Right cardiac atrium (tissue), 5 donors: ENCODE data around the gene PCED1A. TPM values are rescaled to one million over a fixed set of nuclear protein-coding genes. Genes with fewer than 3 reads are reported as not detected.
"Not testable (repeated sequence)": the region's sequence is repeated elsewhere in the genome, so short reads cannot be mapped to it uniquely, and the experiment has no call there.

Experiments used
- ATAC-seq, 2 donors: fragments of 200-7000 bp; cut with Tn5 transposase; one replicate each; pipeline versions ENCODE4 v1.8.0 to v1.9.1; 2020; ENCODE audit warnings: moderate library complexity in 2 of 2, mild to moderate bottlenecking in 1 of 2
- DNase-seq, 3 donors: peaks; one replicate each; pipeline ENCODE4 v3.0.0-alpha.2; 2020
- H3K27ac ChIP-seq: one replicate; pipeline ENCODE4 v1.5.1; 2013; ENCODE audit warnings: mild to moderate bottlenecking, low read length, control low read depth, moderate library complexity
- H3K27me3 ChIP-seq: one replicate; pipeline ENCODE4 v1.6.1; 2013; ENCODE audit not compliant: control insufficient read depth, insufficient read depth
- H3K4me1 ChIP-seq: one replicate; pipeline ENCODE4 v1.6.1; 2013; ENCODE audit warnings: low read length; ENCODE audit not compliant: control insufficient read depth, insufficient read depth
- H3K4me3 ChIP-seq: one replicate; pipeline ENCODE4 v1.5.1; 2013; ENCODE audit warnings: low read length, control low read depth
- H3K9me3 ChIP-seq: one replicate; pipeline ENCODE4 v1.6.1; 2013; ENCODE audit warnings: low read length; ENCODE audit not compliant: control insufficient read depth
- WGBS: extraction: QIAGEN DNeasy Blood & Tissue Kit; methylation state at CpG from one replicate; pipeline ENCODE4 v1.1.7; 2013; 5-methylcytosine and 5-hydroxymethylcytosine counted together
- intact Hi-C, 4 donors: fragments of 100-400 bp; cut with DNase I; formaldehyde crosslinking; loops; one replicate each; pipeline versions ENCODE4 v1.11.0 to v1.14.0; 2022 to 2023
- polyA plus RNA-seq: library from polyadenylated mRNA; stranded (reverse); fragments of 200-250 nt; gene quantifications from one replicate; pipeline ENCODE4 v1.2.3, GENCODE V29; 2013
- total RNA-seq, 4 donors: library from RNA; stranded (reverse); fragmentation: NEBNext Ultra II Directional; extraction: Animal tissue kit (Norgen Biotek cat#: 25700); gene quantifications; one replicate each; pipeline ENCODE4 v1.2.1, GENCODE V29; 2021
- donor health status: healthy with polysubstance abuse.
- donor health status: DM: no; HTN: yes; CAD: no.
- donor health status: DM: no; HTN: no; CAD: no.
- donor health status: DM: no; HTN: yes; CAD: no; lungs with severe emphysema.
- donor health status: DM: yes; HTN: yes; CAD: no.

PCED1A gene
- total and polyA plus RNA-seq, 5 donors, result 13.7 to 17.9 (median 17.1) TPM

DNA sequence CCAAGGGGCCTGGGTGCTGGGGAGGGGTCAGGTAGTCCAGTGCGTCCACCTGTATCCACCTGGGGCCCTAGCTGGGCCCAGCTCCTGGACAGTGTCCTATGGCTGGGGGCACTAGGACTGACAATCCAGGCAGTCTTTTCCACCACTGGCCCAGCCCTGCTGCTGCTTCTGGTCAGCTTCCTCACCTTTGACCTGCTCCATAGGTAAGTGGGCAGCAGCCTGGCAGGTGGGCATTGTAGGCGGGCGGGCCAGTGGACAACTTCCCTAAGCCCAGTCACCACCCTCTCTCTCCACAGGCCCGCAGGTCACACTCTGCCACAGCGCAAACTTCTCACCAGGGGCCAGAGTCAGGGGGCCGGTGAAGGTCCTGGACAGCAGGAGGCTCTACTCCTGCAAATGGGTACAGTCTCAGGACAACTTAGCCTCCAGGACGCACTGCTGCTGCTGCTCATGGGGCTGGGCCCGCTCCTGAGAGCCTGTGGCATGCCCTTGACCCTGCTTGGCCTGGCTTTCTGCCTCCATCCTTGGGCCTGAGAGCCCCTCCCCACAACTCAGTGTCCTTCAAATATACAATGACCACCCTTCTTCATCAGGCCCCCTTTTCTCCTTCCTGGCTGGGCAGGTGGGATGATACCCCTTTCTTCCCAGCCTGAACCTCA is 25.1 kb downstream of the PCED1A start:
- 91% methylated on average over 8 of the region's 8 CpGs for WGBS
- H3K4me1 ChIP-seq, result no peaks in the 10 kb centered on the region
- DNase-seq (no peak), ATAC-seq (peak in 1 of 2 donors; percentile 8)
- no peak overlapping the region for H3K27ac ChIP-seq
- intact Hi-C loops, result no loop called here
- no peaks in the 10 kb centered on the region for H3K27me3 ChIP-seq
- H3K4me3 ChIP-seq, result no peak overlapping the region
- H3K9me3 ChIP-seq, result no peaks in the 10 kb centered on the region

DNA sequence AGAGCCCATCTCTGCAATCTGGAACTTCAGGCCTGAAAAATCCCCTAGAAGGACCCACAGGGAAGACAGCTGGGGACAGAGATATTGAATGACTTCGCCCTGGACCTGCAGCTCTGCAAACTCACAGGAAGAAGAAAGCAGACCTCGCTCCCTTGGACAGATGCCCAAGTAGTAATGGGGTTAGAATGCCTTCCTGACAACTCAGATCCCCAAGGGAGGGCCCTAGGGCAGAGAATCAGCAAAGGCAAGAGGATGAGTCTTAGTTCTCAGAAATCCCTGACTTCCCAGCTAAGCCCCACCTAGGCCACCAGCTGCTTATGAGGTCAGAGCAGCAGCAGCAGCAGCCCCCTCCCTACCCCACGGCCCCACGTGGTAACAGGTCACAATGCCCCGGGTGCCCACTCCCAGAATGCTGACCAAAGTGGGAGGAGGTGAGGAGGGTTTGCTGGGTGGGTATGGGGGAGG is 25.8 kb downstream of the PCED1A start, which contains the start of gene C20orf141:
Gene C20orf141 (plus strand): TSS at position 401 of the 465 bp plus-strand sequence. CDS start 198 bp downstream, outside the sequence.
- Histone ChIP-seq H3K4me3 (no peak within 1 kb of the TSS), H3K27me3 (no peaks in the 10 kb centered on the region), H3K4me1 (no peaks in the 10 kb centered on the region), H3K9me3 (no peaks in the 10 kb centered on the region), H3K27ac (no peak within 1 kb of the TSS)
- WGBS, result 25% methylated on average over 5 of the region's 5 CpGs
- DNase-seq, result no peak
- peak; percentile 11 to 49 for ATAC-seq
- intact Hi-C loops, result no loop called here

DNA sequence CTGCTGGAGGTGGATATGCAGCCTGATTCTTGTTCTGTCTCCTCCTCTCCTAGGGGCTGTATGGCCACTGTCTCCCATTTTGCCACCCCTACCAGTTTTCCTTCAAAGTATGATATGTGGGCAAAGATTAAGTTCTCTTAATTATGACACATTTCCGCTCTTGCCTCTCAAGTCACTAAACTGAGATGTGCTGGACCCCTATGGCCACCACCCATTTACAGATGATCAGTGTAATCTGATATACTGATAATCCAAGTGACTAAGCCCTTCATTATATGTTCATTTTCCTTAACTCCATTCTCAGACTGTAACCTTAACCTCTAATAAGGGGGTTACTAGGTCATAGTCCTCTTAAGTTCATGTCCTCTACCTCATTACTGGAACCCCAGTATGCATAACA is 26.4 kb downstream of the PCED1A start:
- H3K27me3 ChIP-seq, result no peaks in the 10 kb centered on the region

DNA sequence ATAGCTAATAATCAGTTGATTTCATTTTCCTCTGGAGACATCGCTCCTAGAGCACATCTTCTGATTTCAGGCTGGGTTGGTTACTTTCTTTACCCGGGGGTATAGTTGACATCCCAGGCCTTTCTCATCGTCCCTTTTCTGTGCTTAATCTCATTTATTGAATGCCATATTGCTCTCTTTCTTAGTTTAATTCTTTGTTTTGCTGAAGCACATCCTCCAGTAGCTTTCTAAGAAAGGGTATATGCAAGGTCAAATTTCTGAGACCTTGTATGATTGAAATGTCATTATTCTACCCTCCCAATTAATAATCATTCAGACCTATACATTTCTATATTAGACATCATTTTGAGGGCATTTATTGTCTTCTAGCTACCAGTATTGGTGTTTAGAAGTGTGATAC is 28.3 kb downstream of the PCED1A start:
- peaks cover 2% of the 10 kb centered on the region for H3K27me3 ChIP-seq
- no peaks in the 10 kb centered on the region for H3K9me3 ChIP-seq
- intact Hi-C loops, result no loop called here
- H3K27ac ChIP-seq, result no peak overlapping the region
- H3K4me1 ChIP-seq, result no peaks in the 10 kb centered on the region
- ATAC-seq, result no peak
- 73% methylated on average over 3 of the region's 3 CpGs for WGBS
- DNase-seq, result no peak
- H3K4me3 ChIP-seq, result no peak overlapping the region

More for the DNA sequence above, 26.4 kb downstream of the PCED1A start:
- H3K9me3 ChIP-seq, result no peaks in the 10 kb centered on the region
- no peak overlapping the region for H3K4me3 ChIP-seq
- no peaks in the 10 kb centered on the region for H3K4me1 ChIP-seq
- H3K27ac ChIP-seq, result no peak overlapping the region
- intact Hi-C loops, result no loop called here
- ATAC-seq, result no peak
- 98% methylated on average over 1 of the region's 1 CpG for WGBS
- DNase-seq, result no peak

DNA sequence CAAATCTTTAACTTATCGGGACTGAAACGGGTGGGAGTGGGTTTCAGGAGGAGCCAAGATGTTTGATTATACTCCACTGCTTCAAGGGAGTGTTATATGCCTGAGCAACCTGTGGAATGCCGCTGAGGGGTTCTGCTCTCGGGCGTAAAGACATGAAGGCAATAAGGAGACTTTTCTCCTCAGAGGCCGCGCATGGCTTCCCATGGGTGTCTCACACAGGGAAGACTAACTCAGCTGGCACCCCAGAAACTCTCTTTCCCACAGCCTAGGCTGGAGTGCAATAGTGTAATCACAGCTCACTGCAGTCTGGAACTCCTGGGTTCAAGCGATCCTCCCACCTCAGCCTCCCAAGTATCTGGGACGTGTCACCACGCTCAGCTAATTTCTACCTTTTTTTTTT is 30.8 kb downstream of the PCED1A start:
- no peak overlapping the region for H3K27ac ChIP-seq
- H3K4me3 ChIP-seq, result no peak overlapping the region
- no peak for DNase-seq
- no peaks in the 10 kb centered on the region for H3K4me1 ChIP-seq
- WGBS, result 88% methylated on average over 10 of the region's 10 CpGs
- H3K9me3 ChIP-seq, result no peaks in the 10 kb centered on the region
- ATAC-seq, result no peak
- peaks cover 2% of the 10 kb centered on the region for H3K27me3 ChIP-seq
- intact Hi-C loops, result no loop called here

DNA sequence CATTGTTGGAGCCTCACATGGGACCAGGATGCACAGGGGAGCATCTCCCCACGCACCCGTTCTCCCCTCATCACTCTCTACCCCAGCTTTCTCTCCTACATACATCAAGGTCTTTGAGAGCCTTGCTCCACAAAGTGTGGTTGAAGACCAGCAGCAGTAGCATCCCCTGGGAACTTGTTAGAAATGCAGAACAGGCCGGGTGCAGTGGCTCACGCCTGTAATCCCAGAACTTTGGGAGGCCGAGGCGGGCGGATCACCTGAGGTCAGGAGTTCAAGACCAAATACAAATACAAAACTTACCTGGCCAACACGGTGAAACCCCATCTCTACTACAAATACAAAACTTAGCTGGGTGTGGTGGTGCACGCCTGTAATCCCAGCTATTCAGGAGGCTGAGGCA is 32.5 kb downstream of the PCED1A start:
- intact Hi-C loops, ATAC-seq: not testable (repeated sequence)
- 79% methylated on average over 9 of the region's 9 CpGs for WGBS

DNA sequence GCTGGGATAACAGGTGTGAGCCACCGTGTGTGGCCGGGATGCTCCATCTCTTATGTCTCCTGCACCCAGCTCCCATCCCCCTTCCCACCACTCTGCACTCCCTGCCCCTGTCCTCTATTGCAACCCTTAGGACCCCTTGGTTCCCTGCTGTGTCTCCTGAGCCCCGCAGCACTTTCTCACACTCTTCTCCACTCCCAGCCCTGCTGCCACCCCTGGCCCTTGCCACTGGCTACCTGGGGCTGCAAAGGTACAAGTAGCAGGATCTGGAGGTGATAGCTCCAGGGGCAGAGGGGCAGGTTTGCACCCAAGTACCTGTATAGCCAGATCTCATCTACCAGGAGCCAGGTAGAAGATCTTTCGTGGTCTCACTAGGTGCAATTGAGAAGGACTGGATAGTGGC is 33.4 kb downstream of the PCED1A start:
- 78% methylated on average over 4 of the region's 4 CpGs for WGBS
- no peak for DNase-seq
- intact Hi-C loops, result no loop called here
- Histone ChIP-seq H3K27me3 (peaks cover 2% of the 10 kb centered on the region), H3K27ac (no peak overlapping the region), H3K4me1 (no peaks in the 10 kb centered on the region), H3K4me3 (no peak overlapping the region), H3K9me3 (no peaks in the 10 kb centered on the region)
- ATAC-seq, result no peak

More for the DNA sequence above, 32.5 kb downstream of the PCED1A start:
- H3K4me3 ChIP-seq, H3K27me3 ChIP-seq, H3K27ac ChIP-seq, H3K9me3 ChIP-seq, DNase-seq, H3K4me1 ChIP-seq: not testable (repeated sequence)

DNA sequence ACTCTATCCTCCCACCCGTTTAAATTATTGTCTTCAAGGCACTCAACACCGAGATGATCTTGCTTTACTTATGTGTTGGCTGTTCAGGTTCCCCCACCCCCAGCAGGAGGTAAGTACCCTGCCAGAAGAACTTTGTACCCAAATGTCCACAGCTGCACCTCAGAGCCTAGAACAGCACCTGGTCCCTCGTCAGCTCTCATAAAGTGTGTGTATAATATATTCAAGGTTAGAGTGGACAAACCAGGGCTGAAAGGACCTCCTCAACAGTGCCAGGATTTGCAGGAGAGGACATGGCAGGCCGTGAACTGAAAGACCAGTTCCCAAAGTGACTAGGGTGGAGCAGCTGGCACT is 34.1 kb downstream of the PCED1A start:
- no peaks in the 10 kb centered on the region for H3K9me3 ChIP-seq
- no peak for ATAC-seq
- no peak overlapping the region for H3K27ac ChIP-seq
- H3K27me3 ChIP-seq, result peaks cover 2% of the 10 kb centered on the region
- no peak for DNase-seq
- no peak overlapping the region for H3K4me3 ChIP-seq
- H3K4me1 ChIP-seq, result no peaks in the 10 kb centered on the region
- WGBS, result 44% methylated on average over 4 of the region's 4 CpGs
- intact Hi-C loops, result no loop called here

DNA sequence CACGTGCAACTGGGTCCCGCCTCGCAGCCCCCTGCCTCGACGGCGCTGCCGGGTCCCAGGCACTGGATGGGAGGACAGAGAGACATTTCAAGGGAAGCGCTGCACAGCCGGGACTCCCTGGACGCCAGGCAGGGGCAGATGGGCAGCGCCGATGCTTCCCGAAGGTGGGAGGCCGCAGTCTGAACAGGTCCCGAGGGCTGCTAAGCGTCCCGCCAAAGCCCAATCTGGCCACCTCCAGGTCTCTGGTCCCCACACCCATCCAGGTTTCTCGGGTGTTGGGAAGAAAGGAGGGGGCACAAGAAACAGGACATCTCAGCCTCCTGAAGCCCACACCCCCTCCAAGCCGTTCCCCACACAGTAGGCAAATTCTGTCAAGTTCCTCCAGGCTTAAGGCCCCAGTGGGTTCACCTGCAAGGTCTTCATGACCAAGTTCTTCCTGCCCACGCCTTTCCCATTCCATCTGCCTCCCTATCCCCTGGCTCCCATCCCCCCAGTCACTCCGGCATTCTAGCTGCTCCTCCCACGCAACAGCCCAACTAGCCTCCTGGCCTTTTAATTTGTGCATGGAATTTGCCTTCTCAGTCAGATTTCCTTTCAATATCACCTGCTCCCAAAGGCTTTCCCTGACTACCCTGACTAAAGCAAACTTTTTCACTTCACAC is 34.6 kb downstream of the PCED1A start:
- no peaks in the 10 kb centered on the region for H3K4me1 ChIP-seq
- DNase-seq, result no peak
- WGBS, result 26% methylated on average over 22 of the region's 22 CpGs
- ATAC-seq, result no peak
- intact Hi-C loops, result no loop called here
- H3K9me3 ChIP-seq, result no peaks in the 10 kb centered on the region
- H3K27ac ChIP-seq, result no peak overlapping the region
- peaks cover 2% of the 10 kb centered on the region for H3K27me3 ChIP-seq
- H3K4me3 ChIP-seq, result no peak overlapping the region

DNA sequence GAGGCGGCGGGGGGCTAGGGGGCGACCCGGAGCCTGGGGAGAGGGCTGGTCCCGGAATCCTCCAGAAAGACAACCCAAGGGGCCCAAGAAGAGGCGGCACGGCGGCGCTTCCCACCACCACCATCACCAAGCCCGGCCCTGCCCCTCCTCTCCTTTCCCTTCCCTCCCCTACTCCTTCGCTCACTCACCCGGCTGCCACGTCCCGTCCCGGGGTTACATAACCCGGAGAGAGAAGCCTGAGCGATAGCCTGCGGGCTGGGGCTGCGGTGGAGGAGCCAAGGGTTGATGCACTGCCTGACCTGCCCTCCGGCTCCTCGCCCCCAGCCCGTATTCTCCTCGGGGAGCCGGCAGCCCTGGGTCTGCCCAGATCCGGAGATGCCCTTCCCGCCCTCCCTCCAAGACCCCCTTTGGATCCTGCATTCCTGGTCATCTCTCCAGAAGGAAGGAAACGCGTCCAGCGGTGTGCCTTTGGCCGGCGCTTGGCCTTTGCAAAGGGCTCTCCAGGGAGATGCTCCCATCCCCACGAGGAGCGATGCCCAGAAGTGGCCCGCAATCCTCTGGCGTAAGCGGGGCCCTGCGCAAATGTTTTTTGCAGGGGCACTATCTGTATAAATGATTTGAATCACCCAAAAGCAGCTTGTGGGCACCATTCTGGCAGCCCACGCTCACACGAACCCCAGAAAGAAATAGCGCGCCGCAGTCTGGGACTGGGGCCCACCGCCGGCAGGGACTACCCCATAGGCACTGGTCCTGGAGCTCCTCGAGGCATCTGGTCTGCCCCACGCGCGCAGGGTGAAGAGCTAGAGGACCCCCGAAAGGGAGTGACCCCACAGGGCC is 35.4 kb downstream of the PCED1A start:
- Histone ChIP-seq H3K4me3 (no peak overlapping the region), H3K9me3 (no peaks in the 10 kb centered on the region), H3K4me1 (no peaks in the 10 kb centered on the region), H3K27ac (no peak overlapping the region), H3K27me3 (peaks cover 2% of the 10 kb centered on the region)
- DNase-seq, result peak in 1 of 3 donors; percentile 61
- ATAC-seq, result peak; percentile 56 to 58
- intact Hi-C loops, result no loop called here
- 9% methylated on average over 49 of the region's 49 CpGs for WGBS
